H1 (cell line): ENCODE results near the gene TOB2. TPM values are rescaled to one million over a fixed set of nuclear protein-coding genes. Genes with fewer than 3 reads are reported as not detected.

Source experiments
- CTCF ChIA-PET: fragments of 300-600 bp; sonication (Branson Sonifier 250); formaldehyde crosslinking; loops from one replicate; lab custom pipeline; 2021; ENCODE audit not compliant: partially characterized antibody; lab: Charles Lee
- POLR2A ChIA-PET: fragments of 300-600 bp; sonication (Branson Sonifier 250); formaldehyde crosslinking; loops from one replicate; lab custom pipeline; 2021; ENCODE audit warnings: inconsistent platforms; ENCODE audit not compliant: partially characterized antibody; lab: Charles Lee
- DNase-seq, 2 experiments: peaks; one replicate each; pipeline versions ENCODE4 v3.0.0 to v3.0.0-alpha.2; 2010 to 2022; ENCODE audit warnings: low spot score in 2 of 2, low read depth in 1 of 2, mixed read lengths in 1 of 2
- FAIRE-seq: peaks from 2 replicates; lab custom pipeline; 2011; peaks lifted over from hg19 to GRCh38; lab: Jason Lieb, UNC
- H2AFZ ChIP-seq: 2 replicates; pipeline ENCODE4 v1.8.1; 2012; ENCODE audit warnings: low read length, inconsistent platforms
- H2AK5ac ChIP-seq: 2 replicates; pipeline ENCODE4 v1.6.1; 2013; ENCODE audit warnings: low read depth, low read length
- H2BK120ac ChIP-seq: replicated peaks from 2 replicates; pipeline ENCODE3; 2013; ENCODE audit warnings: low read depth, low read length, inconsistent platforms
- H2BK12ac ChIP-seq: 2 replicates; pipeline ENCODE4 v1.6.1; 2013; ENCODE audit warnings: low read depth, low read length
- H2BK15ac ChIP-seq: 2 replicates; pipeline ENCODE4 v1.6.1; 2013; ENCODE audit warnings: low read length
- H2BK20ac ChIP-seq: 2 replicates; pipeline ENCODE4 v1.6.1; 2013; ENCODE audit warnings: low read length
- H2BK5ac ChIP-seq: 2 replicates; pipeline ENCODE4 v1.6.1; 2013; ENCODE audit warnings: low read depth, low read length
- H3K14ac ChIP-seq: 2 replicates; pipeline ENCODE4 v1.6.1; 2013; ENCODE audit warnings: inconsistent platforms; ENCODE audit not compliant: insufficient read length
- H3K18ac ChIP-seq: 2 replicates; pipeline ENCODE4 v1.6.1; 2013; ENCODE audit warnings: low read length; ENCODE audit errors: extremely low read depth
- H3K23ac ChIP-seq: 2 replicates; pipeline ENCODE4 v1.6.1; 2013; ENCODE audit warnings: inconsistent platforms; ENCODE audit not compliant: insufficient read length
- H3K23me2 ChIP-seq: 2 replicates; pipeline ENCODE4 v1.6.1; 2013; ENCODE audit warnings: low read depth, low read length
- H3K27ac ChIP-seq: 2 replicates; pipeline ENCODE4 v1.6.1; 2011; ENCODE audit warnings: low read depth, low read length, inconsistent platforms
- H3K27me3 ChIP-seq, 4 experiments: replicated peaks in 1 of 4; 1 replicate in 1 of 4; 2 replicates in 3 of 4; pipeline versions ENCODE4 v1.6.1 to v1.8.1; 2011 to 2013; ENCODE audit warnings: low read length in 3 of 4, mild to moderate bottlenecking in 3 of 4, inconsistent platforms in 2 of 4, mixed read lengths in 2 of 4, moderate library complexity in 1 of 4; ENCODE audit not compliant: control insufficient read depth in 3 of 4, insufficient read depth in 3 of 4; ENCODE audit errors: extremely low read depth in 1 of 4
- H3K36me3 ChIP-seq, 4 experiments: 2 replicates each; pipeline versions ENCODE4 v1.6.1 to v1.8.1; 2011 to 2013; ENCODE audit warnings: mild to moderate bottlenecking in 4 of 4, low read length in 3 of 4, moderate library complexity in 2 of 4, control low read depth in 1 of 4, inconsistent platforms in 1 of 4; ENCODE audit not compliant: insufficient read depth in 4 of 4, control insufficient read depth in 2 of 4
- H3K4ac ChIP-seq: replicated peaks from 2 replicates; pipeline ENCODE3; 2013; ENCODE audit warnings: low read length, low read depth, mixed read lengths, inconsistent platforms; ENCODE audit not compliant: insufficient read length
- H3K4me1 ChIP-seq, 4 experiments: replicated peaks in 1 of 4; 1 replicate in 1 of 4; 2 replicates in 3 of 4; pipeline versions ENCODE4 v1.6.1 to v1.8.1; 2011 to 2013; ENCODE audit warnings: low read length in 3 of 4, inconsistent platforms in 2 of 4, mixed read lengths in 1 of 4; ENCODE audit not compliant: insufficient read depth in 4 of 4, control insufficient read depth in 3 of 4
- H3K4me2 ChIP-seq, 2 experiments: 2 replicates each; pipeline versions ENCODE4 v1.6.1 to v1.8.1; 2011 to 2013; ENCODE audit warnings: low read depth in 2 of 2, low read length in 2 of 2, control low read depth in 1 of 2, inconsistent platforms in 1 of 2, mild to moderate bottlenecking in 1 of 2; ENCODE audit not compliant: insufficient read depth in 1 of 2
- H3K4me3 ChIP-seq, 4 experiments: fragments of 200-600, 300-600 bp in 1 of 4; sonication (generic), shearing (Covaris generic), sonication (Bioruptor Twin) in 1 of 4; 2 replicates each; pipeline versions ENCODE4 v1.5.1 to v1.8.1; 2011 to 2016; ENCODE audit warnings: low read length in 4 of 4, low read depth in 3 of 4, control low read depth in 2 of 4, inconsistent platforms in 2 of 4, mild to moderate bottlenecking in 2 of 4, mixed read lengths in 1 of 4, moderate library complexity in 1 of 4; ENCODE audit not compliant: insufficient read depth in 2 of 4; ENCODE audit errors: extremely low read depth in 1 of 4
- H3K56ac ChIP-seq: replicated peaks from 2 replicates; pipeline ENCODE3; 2013; ENCODE audit warnings: low read depth, mild to moderate bottlenecking, mixed read lengths, low read length, inconsistent platforms; ENCODE audit not compliant: insufficient read length
- H3K79me1 ChIP-seq: 2 replicates; pipeline ENCODE4 v1.6.1; 2013; ENCODE audit warnings: low read depth, low read length, control low read depth
- H3K79me2 ChIP-seq, 2 experiments: 2 replicates each; pipeline versions ENCODE4 v1.6.1 to v1.8.1; 2012 to 2013; ENCODE audit warnings: low read length in 2 of 2, mild to moderate bottlenecking in 2 of 2, inconsistent platforms in 1 of 2; ENCODE audit not compliant: insufficient read depth in 2 of 2, control insufficient read depth in 1 of 2
- H3K9ac ChIP-seq, 4 experiments: replicated peaks in 1 of 4; 1 replicate in 1 of 4; 2 replicates in 3 of 4; pipeline versions ENCODE4 v1.6.1 to v1.8.1; 2011 to 2013; ENCODE audit warnings: low read depth in 3 of 4, low read length in 3 of 4, control low read depth in 2 of 4, mild to moderate bottlenecking in 2 of 4, moderate library complexity in 2 of 4, inconsistent platforms in 1 of 4; ENCODE audit errors: extremely low read depth in 1 of 4
- H3K9me3 ChIP-seq, 2 experiments: 2 replicates each; pipeline versions ENCODE4 v1.6.1 to v1.8.1; 2012 to 2013; ENCODE audit warnings: mild to moderate bottlenecking in 2 of 2, moderate library complexity in 2 of 2, control low read depth in 1 of 2, inconsistent platforms in 1 of 2, low read depth in 1 of 2, low read length in 1 of 2, mixed read lengths in 1 of 2; ENCODE audit not compliant: insufficient read depth in 2 of 2
- H4K20me1 ChIP-seq, 2 experiments: replicated peaks in 1 of 2; 2 replicates each; pipeline versions ENCODE3 to v1.8.1; 2011 to 2013; ENCODE audit warnings: inconsistent platforms in 2 of 2, low read length in 2 of 2, mild to moderate bottlenecking in 1 of 2; ENCODE audit not compliant: insufficient read depth in 2 of 2, control insufficient read depth in 1 of 2
- H4K5ac ChIP-seq: 2 replicates; pipeline ENCODE4 v1.6.1; 2013; ENCODE audit warnings: low read length, low read depth, mixed read lengths, inconsistent platforms; ENCODE audit not compliant: insufficient read length
- H4K8ac ChIP-seq: 2 replicates; pipeline ENCODE4 v1.8.0; 2013; ENCODE audit warnings: mild to moderate bottlenecking, moderate library complexity, low read length, inconsistent platforms; ENCODE audit not compliant: insufficient read depth; ENCODE audit errors: extremely low read depth
- H4K91ac ChIP-seq: replicated peaks from 2 replicates; pipeline ENCODE3; 2013; ENCODE audit warnings: low read length, mixed read lengths, inconsistent platforms; ENCODE audit not compliant: insufficient read length
- CHD1 ChIP-seq: IDR thresholded peaks from 2 replicates; pipeline ENCODE4 v1.6.1; 2012; ENCODE audit warnings: low read depth, low read length, improper control_type of control experiment
- MAFK ChIP-seq: IDR thresholded peaks from 2 replicates; pipeline ENCODE4 v1.6.1; 2012; ENCODE audit warnings: low read depth, mild to moderate bottlenecking, improper control_type of control experiment, low read length
- POLR2AphosphoS5 ChIP-seq: IDR thresholded peaks from 2 replicates; pipeline ENCODE4 v1.6.1; 2011; ENCODE audit warnings: low read depth, low read length
- WGBS, 2 experiments: shearing (Covaris generic) in 1 of 2; methylation state at CpG; one replicate each; pipeline versions ENCODE4 v1.1.6 to v1.1.7; 2013 to 2015; ENCODE audit warnings: low lambda C conversion rate in 2 of 2, mixed read lengths in 2 of 2, inconsistent platforms in 1 of 2, low coverage in 1 of 2, missing lambda C conversion rate in 1 of 2; ENCODE audit not compliant: insufficient replicate concordance in 2 of 2, insufficient coverage in 1 of 2, insufficient read length in 1 of 2; ENCODE audit errors: extremely low coverage in 1 of 2, missing lambda C conversion rate in 1 of 2; 5-methylcytosine and 5-hydroxymethylcytosine counted together
- polyA plus RNA-seq, 7 experiments: library from polyadenylated mRNA; depleted of rRNA in 3 of 7; stranded (reverse) in 5 of 7; unstranded in 2 of 7; fragments of >200 nt in 5 of 7; fragments of 200-250 nt in 2 of 7; gene quantifications; 1 replicate in 5 of 7; 2 replicates in 1 of 7; 4 replicates in 1 of 7; pipeline versions ENCODE4 v1.2.1 to v1.2.3, GENCODE V29; 2011 to 2013; ENCODE audit warnings: missing spikeins in 2 of 7, mixed read lengths in 2 of 7
- total RNA-seq: library from RNA; stranded (reverse); fragmentation: NEBNext Ultra II Directional; extraction: Animal tissue kit (Norgen Biotek cat#: 25700); gene quantifications from 2 replicates; pipeline ENCODE4 v1.2.1, GENCODE V29; 2021
- TF ChIP-seq, protein P1 (sequence below), 3 experiments: IDR thresholded peaks; 1 replicate in 2 of 3; 2 replicates in 1 of 3; pipeline versions ENCODE4 v1.5.1 to v1.6.1; 2011; ENCODE audit warnings: low read length in 3 of 3, mild to moderate bottlenecking in 3 of 3, inconsistent platforms in 2 of 3, low read depth in 1 of 3, moderate library complexity in 1 of 3; ENCODE audit not compliant: insufficient read depth in 1 of 3; ENCODE audit errors: control extremely low read depth in 1 of 3
- TF ChIP-seq, protein P2 (sequence below): IDR thresholded peaks from 2 replicates; pipeline ENCODE4 v1.6.1; 2012; ENCODE audit warnings: inconsistent platforms

Gene TOB2
- total and polyA plus RNA-seq, 2 of the 8 experiments (the other 6 are each of a cell fraction or from before 2014, with no cell fraction given), result 27.0 to 54.1 TPM

DNA sequence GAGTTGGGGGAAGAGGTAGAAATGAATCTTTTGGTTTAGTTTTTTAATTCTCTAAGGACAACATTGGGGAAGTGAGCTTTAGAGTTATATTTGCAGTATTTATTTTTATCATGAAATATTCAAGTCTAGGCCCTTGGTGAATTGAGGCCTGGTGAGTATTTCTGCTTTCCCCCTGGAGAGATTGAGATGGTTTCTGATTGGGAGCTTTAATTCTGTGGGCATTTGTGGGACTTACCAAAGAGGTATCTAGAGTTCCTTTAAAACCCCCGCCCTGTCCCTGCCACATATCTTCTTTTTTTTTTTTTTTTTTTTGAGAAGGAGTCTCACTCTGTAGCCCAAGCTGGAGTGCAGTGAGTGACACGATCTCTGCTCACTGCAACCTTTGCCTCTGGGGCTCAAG, 31.9 kb upstream of the TOB2 start:
- no peak overlapping the region for H3K27ac ChIP-seq
- H3K9me3 ChIP-seq, result no peaks in the 10 kb centered on the region
- no CpG with 5 or more reads among the region's 2 CpGs for WGBS, 2 experiments
- H2BK20ac ChIP-seq, result no peak overlapping the region
- no peak overlapping the region for H3K4me2 ChIP-seq
- no peak overlapping the region for H2BK15ac ChIP-seq
- H2BK120ac ChIP-seq, result no peak overlapping the region
- DNase-seq (no peak), FAIRE-seq (no peak)
- H4K5ac ChIP-seq, result no peak overlapping the region
- no peak overlapping the region for H3K14ac ChIP-seq
- no peak overlapping the region for H3K4ac ChIP-seq
- TF ChIP-seq CHD1, result no peak
- TF ChIP-seq POLR2AphosphoS5, result no peak
- TF ChIP-seq, protein P1, sequence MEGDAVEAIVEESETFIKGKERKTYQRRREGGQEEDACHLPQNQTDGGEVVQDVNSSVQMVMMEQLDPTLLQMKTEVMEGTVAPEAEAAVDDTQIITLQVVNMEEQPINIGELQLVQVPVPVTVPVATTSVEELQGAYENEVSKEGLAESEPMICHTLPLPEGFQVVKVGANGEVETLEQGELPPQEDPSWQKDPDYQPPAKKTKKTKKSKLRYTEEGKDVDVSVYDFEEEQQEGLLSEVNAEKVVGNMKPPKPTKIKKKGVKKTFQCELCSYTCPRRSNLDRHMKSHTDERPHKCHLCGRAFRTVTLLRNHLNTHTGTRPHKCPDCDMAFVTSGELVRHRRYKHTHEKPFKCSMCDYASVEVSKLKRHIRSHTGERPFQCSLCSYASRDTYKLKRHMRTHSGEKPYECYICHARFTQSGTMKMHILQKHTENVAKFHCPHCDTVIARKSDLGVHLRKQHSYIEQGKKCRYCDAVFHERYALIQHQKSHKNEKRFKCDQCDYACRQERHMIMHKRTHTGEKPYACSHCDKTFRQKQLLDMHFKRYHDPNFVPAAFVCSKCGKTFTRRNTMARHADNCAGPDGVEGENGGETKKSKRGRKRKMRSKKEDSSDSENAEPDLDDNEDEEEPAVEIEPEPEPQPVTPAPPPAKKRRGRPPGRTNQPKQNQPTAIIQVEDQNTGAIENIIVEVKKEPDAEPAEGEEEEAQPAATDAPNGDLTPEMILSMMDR (IDR thresholded peaks at IDR 0.05; ENCODE audit: control extremely low read depth in 1 of 3, insufficient read depth in 1 of 3, low read depth in 1 of 3, low read length in 3 of 3), result no peak
- TF ChIP-seq, protein P2, sequence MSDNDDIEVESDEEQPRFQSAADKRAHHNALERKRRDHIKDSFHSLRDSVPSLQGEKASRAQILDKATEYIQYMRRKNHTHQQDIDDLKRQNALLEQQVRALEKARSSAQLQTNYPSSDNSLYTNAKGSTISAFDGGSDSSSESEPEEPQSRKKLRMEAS, result no peak
- no peak for TF ChIP-seq MAFK
- H3K18ac ChIP-seq, result no peak overlapping the region
- peaks cover 0 to 74% of the 10 kb centered on the region in 2 experiments; a peak in 3 of 4 replicates for H3K79me2 ChIP-seq
- no peak overlapping the region for H3K9ac ChIP-seq
- H3K4me3 ChIP-seq, result no peak overlapping the region
- H3K4me1 ChIP-seq, result peaks cover 24 to 37% (median 26%) of the 10 kb centered on the region in 4 experiments
- no peaks in the 10 kb centered on the region for H3K36me3 ChIP-seq
- ChIA-PET POLR2A (interaction anchor here (1.0 to 30.6 kb wide), 6 partner anchors 9 to 97 kb away, joined by 3 to 887 read pairs (median 6); partner anchors contain the start of genes ACO2, PHF5A, TEF and TOB2), CTCF (interaction anchor here (0.6 to 7.8 kb wide), 9 partner anchors 10 to 75 kb away, joined by 3 to 79 read pairs (median 4); partner anchors contain the start of genes ACO2 and PHF5A)
- no peak overlapping the region for H3K56ac ChIP-seq
- H4K20me1 ChIP-seq, result peaks cover 4 to 28% of the 10 kb centered on the region in 2 experiments
- H4K91ac ChIP-seq, result no peak overlapping the region
- no peak overlapping the region for H2AK5ac ChIP-seq
- H2AFZ ChIP-seq, result no peak overlapping the region
- H3K27me3 ChIP-seq, result no peaks in the 10 kb centered on the region
- H2BK5ac ChIP-seq, result no peak overlapping the region
- no peak overlapping the region for H2BK12ac ChIP-seq
- peaks cover 30% of the 10 kb centered on the region for H3K79me1 ChIP-seq
- H4K8ac ChIP-seq, result no peak overlapping the region
- H3K23ac ChIP-seq, result no peak overlapping the region
- H3K23me2 ChIP-seq, result no peaks in the 10 kb centered on the region
